Erythroblast (primary cell): Measurements from ENCODE around the gene GLCE.

Source experiments
- GATA1 ChIP-seq: IDR thresholded peaks from 2 replicates; pipeline ENCODE4 v1.6.1; 2011; ENCODE audit warnings: low read depth, mild to moderate bottlenecking, control low read depth, low read length, moderate library complexity
- POLR2A ChIP-seq: IDR thresholded peaks from 2 replicates; pipeline ENCODE4 v1.6.1; 2011; ENCODE audit warnings: mild to moderate bottlenecking, low read length

DNA sequence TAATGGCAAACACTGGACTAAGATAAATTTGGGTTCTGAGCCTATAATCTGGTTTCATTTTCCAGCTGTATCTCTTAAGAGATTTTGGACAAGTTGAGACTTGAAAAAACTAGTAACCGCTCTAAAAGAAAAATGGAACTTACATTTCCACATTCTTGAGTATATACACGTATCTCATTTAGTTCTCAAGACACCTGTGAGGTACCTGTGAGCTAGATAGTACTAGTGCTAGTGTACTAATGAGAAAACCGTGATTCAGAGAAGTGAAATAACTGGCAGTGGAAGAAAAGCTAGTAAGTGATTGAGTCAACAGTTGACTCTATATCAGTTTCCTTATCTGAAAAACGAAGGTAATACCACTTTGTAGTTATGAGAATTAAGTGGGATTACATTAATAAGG lies 76.1 kb downstream of the GLCE start:
- no peak for TF ChIP-seq POLR2A
- TF ChIP-seq GATA1, result no peak
